AG09319 (cell line): ENCODE measurements around the gene RCBTB2.

Experiments
- DNase-seq: peaks from one replicate; pipeline ENCODE4 v3.0.0-alpha.2; 2010; ENCODE audit warnings: low read depth; ENCODE audit errors: extremely low read depth
- TF ChIP-seq, protein P1 (sequence below): IDR thresholded peaks from 2 replicates; pipeline ENCODE4 v1.5.1; 2011; ENCODE audit warnings: low read depth, mild to moderate bottlenecking, inconsistent platforms, low read length, moderate library complexity

Gene RCBTB2

DNA sequence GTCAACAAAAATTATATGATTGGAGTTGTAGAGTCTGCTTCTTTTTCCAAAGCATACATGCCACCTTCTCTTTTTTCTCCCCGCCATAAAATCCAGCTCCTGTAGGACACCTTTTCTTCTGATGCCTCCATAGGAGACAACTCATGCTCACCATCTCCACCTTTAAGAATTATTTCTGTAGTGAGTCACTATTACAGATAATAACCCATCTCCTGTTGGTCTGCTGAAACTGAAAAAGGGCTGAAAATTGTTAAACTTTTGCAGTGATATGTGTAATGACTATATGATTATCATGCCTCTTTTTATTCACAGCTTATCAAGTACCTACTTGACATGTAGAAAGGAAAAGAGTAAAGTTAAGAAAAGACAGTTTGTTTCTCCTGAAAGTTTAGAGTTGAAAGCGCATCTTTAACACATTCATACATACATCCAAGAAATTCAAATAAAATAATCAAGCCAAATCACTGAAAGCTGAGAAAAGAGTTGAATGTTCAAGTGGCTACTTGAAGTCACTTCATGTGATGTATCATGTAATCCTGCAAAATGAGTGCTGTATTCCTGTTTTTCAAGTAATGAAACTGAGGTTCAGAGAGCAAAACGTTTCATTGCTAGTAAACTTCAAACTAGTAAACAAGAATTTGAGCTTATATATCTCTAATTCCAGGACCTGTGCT is 84.5 kb downstream of the RCBTB2 start:
- no peak for DNase-seq
- TF ChIP-seq, protein P1, sequence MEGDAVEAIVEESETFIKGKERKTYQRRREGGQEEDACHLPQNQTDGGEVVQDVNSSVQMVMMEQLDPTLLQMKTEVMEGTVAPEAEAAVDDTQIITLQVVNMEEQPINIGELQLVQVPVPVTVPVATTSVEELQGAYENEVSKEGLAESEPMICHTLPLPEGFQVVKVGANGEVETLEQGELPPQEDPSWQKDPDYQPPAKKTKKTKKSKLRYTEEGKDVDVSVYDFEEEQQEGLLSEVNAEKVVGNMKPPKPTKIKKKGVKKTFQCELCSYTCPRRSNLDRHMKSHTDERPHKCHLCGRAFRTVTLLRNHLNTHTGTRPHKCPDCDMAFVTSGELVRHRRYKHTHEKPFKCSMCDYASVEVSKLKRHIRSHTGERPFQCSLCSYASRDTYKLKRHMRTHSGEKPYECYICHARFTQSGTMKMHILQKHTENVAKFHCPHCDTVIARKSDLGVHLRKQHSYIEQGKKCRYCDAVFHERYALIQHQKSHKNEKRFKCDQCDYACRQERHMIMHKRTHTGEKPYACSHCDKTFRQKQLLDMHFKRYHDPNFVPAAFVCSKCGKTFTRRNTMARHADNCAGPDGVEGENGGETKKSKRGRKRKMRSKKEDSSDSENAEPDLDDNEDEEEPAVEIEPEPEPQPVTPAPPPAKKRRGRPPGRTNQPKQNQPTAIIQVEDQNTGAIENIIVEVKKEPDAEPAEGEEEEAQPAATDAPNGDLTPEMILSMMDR = no peak

DNA sequence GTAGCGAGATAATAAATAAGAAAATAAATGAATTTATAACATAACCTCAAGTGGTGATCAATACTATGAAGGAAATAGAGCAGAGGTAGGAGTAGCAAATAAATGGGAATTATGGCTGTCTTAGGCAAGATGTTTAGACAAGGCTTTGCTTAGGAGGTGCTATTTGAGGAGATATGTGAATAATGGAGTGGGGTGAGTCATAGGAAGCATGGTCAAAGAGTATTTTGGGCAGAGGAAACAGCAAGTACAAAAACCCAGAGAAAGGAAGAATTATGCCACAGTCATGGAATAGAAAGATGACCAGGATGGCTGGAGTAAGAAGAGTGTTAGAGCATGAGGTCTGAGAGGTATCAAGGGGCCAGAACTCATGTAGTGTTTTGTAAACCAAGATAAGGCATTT is 86.4 kb downstream of the RCBTB2 start:
- no peak for DNase-seq
- TF ChIP-seq, protein P1 = no peak

DNA sequence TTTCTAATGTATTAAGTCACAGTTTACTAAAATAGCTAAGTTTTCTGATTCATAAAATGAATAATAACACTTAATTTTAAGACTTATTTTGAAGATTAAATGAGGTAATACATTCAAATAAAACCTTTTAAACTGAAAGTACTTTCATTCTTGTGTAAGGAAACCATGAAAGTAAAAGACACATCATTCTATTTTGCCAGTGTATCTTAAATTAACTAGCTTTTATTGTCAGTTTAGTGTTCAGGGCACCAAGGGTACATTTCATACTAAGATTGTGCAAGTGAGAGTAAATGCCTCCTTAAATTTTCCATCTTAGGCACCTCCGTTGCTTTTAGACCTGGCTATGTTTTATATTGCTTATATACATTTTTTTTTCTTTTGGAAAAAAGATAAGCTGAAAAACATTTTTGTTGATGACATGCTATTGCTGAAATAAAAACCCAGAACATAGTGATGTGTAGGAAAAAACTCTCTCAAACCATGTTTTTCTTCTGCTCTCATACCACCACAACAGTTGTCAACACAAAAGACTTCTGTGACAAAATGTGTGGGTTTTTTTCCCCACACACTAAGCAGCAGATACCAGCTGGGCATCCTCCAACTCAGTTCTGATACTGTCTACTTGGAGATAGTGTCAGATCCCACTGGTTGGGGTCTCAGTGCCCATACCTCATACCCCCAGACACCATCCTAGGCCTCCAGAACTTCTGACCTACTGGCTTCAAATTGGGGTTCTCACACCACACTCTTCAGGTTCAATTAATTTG is 89.3 kb downstream of the RCBTB2 start:
- TF ChIP-seq, protein P1 = no peak

More for the DNA sequence above, 89.3 kb downstream of the RCBTB2 start:
- no peak for DNase-seq
